ENCODE measurements around the gene GPSM1. TPM values are rescaled to one million over a fixed set of nuclear protein-coding genes. Genes with fewer than 3 reads are reported as not detected.
A peak's percentile ranks its signal among the peaks of the same experiment; 100 is the strongest.

Gene GPSM1
- total and polyA plus RNA-seq, 9 of the 15 experiments (the other 6 are each of a cell fraction or from before 2014, with no cell fraction given) = 0.04 to 14.2 (median 3.1) TPM

- no peak for TF ChIP-seq ATF2 (CRISPR knock-in tag; IDR thresholded peaks at IDR 0.05)
- TF ChIP-seq L3MBTL2 (IDR thresholded peaks at IDR 0.05) = no peak
- TF ChIP-seq, protein P1, sequence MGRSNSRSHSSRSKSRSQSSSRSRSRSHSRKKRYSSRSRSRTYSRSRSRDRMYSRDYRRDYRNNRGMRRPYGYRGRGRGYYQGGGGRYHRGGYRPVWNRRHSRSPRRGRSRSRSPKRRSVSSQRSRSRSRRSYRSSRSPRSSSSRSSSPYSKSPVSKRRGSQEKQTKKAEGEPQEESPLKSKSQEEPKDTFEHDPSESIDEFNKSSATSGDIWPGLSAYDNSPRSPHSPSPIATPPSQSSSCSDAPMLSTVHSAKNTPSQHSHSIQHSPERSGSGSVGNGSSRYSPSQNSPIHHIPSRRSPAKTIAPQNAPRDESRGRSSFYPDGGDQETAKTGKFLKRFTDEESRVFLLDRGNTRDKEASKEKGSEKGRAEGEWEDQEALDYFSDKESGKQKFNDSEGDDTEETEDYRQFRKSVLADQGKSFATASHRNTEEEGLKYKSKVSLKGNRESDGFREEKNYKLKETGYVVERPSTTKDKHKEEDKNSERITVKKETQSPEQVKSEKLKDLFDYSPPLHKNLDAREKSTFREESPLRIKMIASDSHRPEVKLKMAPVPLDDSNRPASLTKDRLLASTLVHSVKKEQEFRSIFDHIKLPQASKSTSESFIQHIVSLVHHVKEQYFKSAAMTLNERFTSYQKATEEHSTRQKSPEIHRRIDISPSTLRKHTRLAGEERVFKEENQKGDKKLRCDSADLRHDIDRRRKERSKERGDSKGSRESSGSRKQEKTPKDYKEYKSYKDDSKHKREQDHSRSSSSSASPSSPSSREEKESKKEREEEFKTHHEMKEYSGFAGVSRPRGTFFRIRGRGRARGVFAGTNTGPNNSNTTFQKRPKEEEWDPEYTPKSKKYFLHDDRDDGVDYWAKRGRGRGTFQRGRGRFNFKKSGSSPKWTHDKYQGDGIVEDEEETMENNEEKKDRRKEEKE (IDR thresholded peaks at IDR 0.05; ENCODE audit: borderline replicate concordance in 1 of 2, control insufficient read depth in 1 of 2, low read depth in 2 of 2, low read length in 1 of 2) = no peak
- TF ChIP-seq FOS (IDR thresholded peaks at IDR 0.05; ENCODE audit: extremely low read depth, insufficient read length) = no peak
- peak; percentile 95 for TF ChIP-seq ZFP1 (CRISPR knock-in tag; IDR thresholded peaks at IDR 0.05)
- TF ChIP-seq RCOR1 (IDR thresholded peaks at IDR 0.05; ENCODE audit: borderline replicate concordance in 1 of 2, low read depth in 2 of 2, low read length in 2 of 2) = no peak
- no peak for TF ChIP-seq CBFA2T2 (conservative IDR thresholded peaks at IDR 0.05)
- TF ChIP-seq NR1H2 (CRISPR knock-in tag; IDR thresholded peaks at IDR 0.05) = no peak
- TF ChIP-seq ZNF431 (CRISPR knock-in tag; IDR thresholded peaks at IDR 0.05) = no peak
- no peak for TF ChIP-seq SP2 (IDR thresholded peaks at IDR 0.05; ENCODE audit: extremely low read depth, low read depth, low read length, poor library complexity, severe bottlenecking)
- no peak for TF ChIP-seq YBX1 (IDR thresholded peaks at IDR 0.05)
- no peak for TF ChIP-seq IRF9 (tag; IDR thresholded peaks at IDR 0.05)
- no peak for TF ChIP-seq SMAD4 (CRISPR knock-in tag; conservative IDR thresholded peaks at IDR 0.05)
- no peak for TF ChIP-seq ZNF75A (CRISPR knock-in tag; IDR thresholded peaks at IDR 0.05)
- TF ChIP-seq, protein P2, sequence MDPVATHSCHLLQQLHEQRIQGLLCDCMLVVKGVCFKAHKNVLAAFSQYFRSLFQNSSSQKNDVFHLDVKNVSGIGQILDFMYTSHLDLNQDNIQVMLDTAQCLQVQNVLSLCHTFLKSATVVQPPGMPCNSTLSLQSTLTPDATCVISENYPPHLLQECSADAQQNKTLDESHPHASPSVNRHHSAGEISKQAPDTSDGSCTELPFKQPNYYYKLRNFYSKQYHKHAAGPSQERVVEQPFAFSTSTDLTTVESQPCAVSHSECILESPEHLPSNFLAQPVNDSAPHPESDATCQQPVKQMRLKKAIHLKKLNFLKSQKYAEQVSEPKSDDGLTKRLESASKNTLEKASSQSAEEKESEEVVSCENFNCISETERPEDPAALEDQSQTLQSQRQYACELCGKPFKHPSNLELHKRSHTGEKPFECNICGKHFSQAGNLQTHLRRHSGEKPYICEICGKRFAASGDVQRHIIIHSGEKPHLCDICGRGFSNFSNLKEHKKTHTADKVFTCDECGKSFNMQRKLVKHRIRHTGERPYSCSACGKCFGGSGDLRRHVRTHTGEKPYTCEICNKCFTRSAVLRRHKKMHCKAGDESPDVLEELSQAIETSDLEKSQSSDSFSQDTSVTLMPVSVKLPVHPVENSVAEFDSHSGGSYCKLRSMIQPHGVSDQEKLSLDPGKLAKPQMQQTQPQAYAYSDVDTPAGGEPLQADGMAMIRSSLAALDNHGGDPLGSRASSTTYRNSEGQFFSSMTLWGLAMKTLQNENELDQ (CRISPR knock-in tag; IDR thresholded peaks at IDR 0.05; ENCODE audit: borderline replicate concordance) = no peak
- TF ChIP-seq, protein P3, sequence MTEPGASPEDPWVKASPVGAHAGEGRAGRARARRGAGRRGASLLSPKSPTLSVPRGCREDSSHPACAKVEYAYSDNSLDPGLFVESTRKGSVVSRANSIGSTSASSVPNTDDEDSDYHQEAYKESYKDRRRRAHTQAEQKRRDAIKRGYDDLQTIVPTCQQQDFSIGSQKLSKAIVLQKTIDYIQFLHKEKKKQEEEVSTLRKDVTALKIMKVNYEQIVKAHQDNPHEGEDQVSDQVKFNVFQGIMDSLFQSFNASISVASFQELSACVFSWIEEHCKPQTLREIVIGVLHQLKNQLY (CRISPR knock-in tag; conservative IDR thresholded peaks at IDR 0.05) = no peak
- peak in 1 of 3 experiments; percentile 37 for TF ChIP-seq YY1 (IDR thresholded peaks at IDR 0.05; ENCODE audit: borderline replicate concordance in 1 of 3, control insufficient read depth in 1 of 3, extremely low read depth in 1 of 3, insufficient read depth in 3 of 3, insufficient read length in 1 of 3, insufficient replicate concordance in 2 of 3, low read depth in 1 of 3, low read length in 2 of 3)
- TF ChIP-seq FIP1L1 (IDR thresholded peaks at IDR 0.05; ENCODE audit: low read depth, low read length, poor library complexity, severe bottlenecking) = no peak
Measured at GRCh38 chr9:136314944-136315343, 12.4 kb upstream of the GPSM1 start (continued).

Measured in K562 (cell line).